Naive B cell (primary cell): ENCODE measurements around the gene SALL3. TPM values are rescaled to one million over a fixed set of nuclear protein-coding genes. Genes with fewer than 3 reads are reported as not detected.

Experiments
- ATAC-seq, 2 donors: fragments of 150-1000 bp; cut with Tn5 transposase; 2 replicates each; pipeline ENCODE4 v1.10.0; 2021; ENCODE audit warnings: low read depth in 2 of 2, mild to moderate bottlenecking in 2 of 2, moderate library complexity in 2 of 2
- DNase-seq: peaks from one replicate; pipeline ENCODE4 v3.0.0; 2022
- H3K27ac Mint-ChIP-seq, 6 donors: one replicate each; pipeline ENCODE4 v1.8.0; 2020 to 2022; ENCODE audit warnings: mild to moderate bottlenecking in 6 of 6, mixed read lengths in 6 of 6, moderate library complexity in 5 of 6, inconsistent platforms in 2 of 6
- H3K27me3 Mint-ChIP-seq, 3 donors: one replicate each; pipeline ENCODE4 v1.8.0; 2021 to 2022; ENCODE audit warnings: mixed read lengths in 3 of 3, mild to moderate bottlenecking in 1 of 3
- H3K36me3 Mint-ChIP-seq, 2 donors: one replicate each; pipeline ENCODE4 v1.8.0; 2020 to 2022; ENCODE audit warnings: mixed read lengths in 2 of 2, inconsistent platforms in 1 of 2, mild to moderate bottlenecking in 1 of 2
- H3K4me1 Mint-ChIP-seq, 3 donors: one replicate each; pipeline ENCODE4 v1.8.0; 2020 to 2022; ENCODE audit warnings: mixed read lengths in 3 of 3, inconsistent platforms in 1 of 3, mild to moderate bottlenecking in 1 of 3, moderate library complexity in 1 of 3
- H3K4me3 Mint-ChIP-seq, 8 donors: one replicate each; pipeline ENCODE4 v1.8.0; 2020 to 2022; ENCODE audit warnings: mild to moderate bottlenecking in 8 of 8, mixed read lengths in 8 of 8, moderate library complexity in 8 of 8, inconsistent platforms in 2 of 8
- H3K9me3 Mint-ChIP-seq, 7 donors: one replicate each; pipeline ENCODE4 v1.8.0; 2020 to 2022; ENCODE audit warnings: mixed read lengths in 7 of 7, mild to moderate bottlenecking in 5 of 7, inconsistent platforms in 2 of 7, moderate library complexity in 1 of 7
- polyA plus RNA-seq, 6 donors: library from polyadenylated mRNA; unstranded; fragments of 300-500 nt; fragmentation: Illumina TruSeq; gene quantifications; one replicate each; pipeline ENCODE4 v1.2.3, GENCODE V29; 2021; ENCODE audit warnings: low read depth in 6 of 6

SALL3 gene
- polyA plus RNA-seq, 6 donors from 2014 or later = not detected

GRCh38 chr18:79046522-79046921 lies 66.9 kb downstream of the SALL3 start:
- H3K4me1 Mint-ChIP-seq = no peaks in the 10 kb centered on the region
- H3K4me3 Mint-ChIP-seq = no peak overlapping the region
- H3K27ac Mint-ChIP-seq = peak overlapping the region in 1 of 6 donors; percentile 58
- H3K27me3 Mint-ChIP-seq = peaks cover 14 to 15% (median 15%) of the 10 kb centered on the region in 3 donors
- no peak for DNase-seq
- H3K36me3 Mint-ChIP-seq = no peaks in the 10 kb centered on the region
- no peaks in the 10 kb centered on the region for H3K9me3 Mint-ChIP-seq
- no peak for ATAC-seq

DNA sequence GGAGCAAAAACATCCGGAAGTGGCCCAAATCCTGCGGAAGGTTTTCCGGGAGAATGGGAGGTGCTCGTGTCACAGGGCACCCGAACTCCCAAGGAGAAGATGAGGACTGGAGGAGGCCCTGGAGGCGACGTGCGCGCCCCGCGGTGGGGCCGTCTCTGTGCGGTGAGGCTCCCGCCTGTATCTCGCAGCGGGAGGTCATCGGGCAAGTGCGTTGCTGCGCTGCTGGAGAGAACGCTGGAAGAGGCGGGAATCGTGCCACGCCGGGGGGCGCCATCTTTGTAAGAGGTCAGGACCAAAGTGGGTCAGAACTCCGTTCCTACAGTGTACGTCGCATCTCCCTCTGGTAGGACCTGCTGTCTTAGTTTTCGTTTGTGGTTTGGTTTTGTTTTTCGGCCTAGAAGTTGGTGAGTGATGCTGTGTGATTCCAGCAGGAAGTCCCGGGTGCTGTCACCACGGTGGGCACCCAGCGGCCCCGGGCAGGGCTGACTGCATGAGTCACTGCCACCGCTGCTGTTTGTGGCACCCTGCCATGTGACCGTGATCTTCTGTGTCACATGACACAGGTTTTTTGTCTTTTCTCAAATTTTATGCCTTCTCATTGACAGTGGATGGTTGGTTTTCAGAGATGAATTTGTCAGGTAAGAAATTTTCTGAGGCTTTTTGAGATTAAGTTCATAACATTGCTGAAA lies 68.1 kb downstream of the SALL3 start:
- Mint-ChIP-seq H3K27me3 (peaks cover 15 to 24% (median 16%) of the 10 kb centered on the region in 3 donors), H3K4me1 (no peaks in the 10 kb centered on the region), H3K36me3 (no peaks in the 10 kb centered on the region), H3K27ac (peak overlapping the region in 1 of 6 donors; percentile 83), H3K4me3 (no peak overlapping the region), H3K9me3 (no peaks in the 10 kb centered on the region)
- ATAC-seq (no peak), DNase-seq (no peak)

DNA sequence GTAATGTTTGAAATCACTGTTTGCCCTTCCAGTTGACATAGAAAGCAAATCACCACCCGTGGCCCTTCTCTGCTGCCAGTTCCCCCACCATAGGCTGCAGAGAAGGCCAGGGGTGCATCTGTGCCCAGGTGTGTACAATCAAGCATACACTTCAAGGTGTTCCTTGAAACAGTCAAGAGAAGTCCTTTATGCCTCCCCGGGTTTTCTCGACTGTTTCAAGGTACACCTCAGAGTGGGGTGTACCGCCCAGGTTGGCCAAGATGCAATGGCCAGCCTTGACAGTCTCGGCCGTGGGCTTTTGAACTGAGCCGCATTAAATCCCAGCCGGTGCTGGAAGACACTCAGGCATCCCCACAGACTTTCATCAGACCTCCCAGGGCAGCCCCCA lies 68.6 kb downstream of the SALL3 start:
- ATAC-seq (no peak), DNase-seq (no peak)
- Mint-ChIP-seq H3K27me3 (peaks cover 20 to 24% (median 21%) of the 10 kb centered on the region in 3 donors), H3K27ac (no peak overlapping the region), H3K9me3 (no peaks in the 10 kb centered on the region), H3K4me3 (no peak overlapping the region), H3K4me1 (no peaks in the 10 kb centered on the region), H3K36me3 (no peaks in the 10 kb centered on the region)

DNA sequence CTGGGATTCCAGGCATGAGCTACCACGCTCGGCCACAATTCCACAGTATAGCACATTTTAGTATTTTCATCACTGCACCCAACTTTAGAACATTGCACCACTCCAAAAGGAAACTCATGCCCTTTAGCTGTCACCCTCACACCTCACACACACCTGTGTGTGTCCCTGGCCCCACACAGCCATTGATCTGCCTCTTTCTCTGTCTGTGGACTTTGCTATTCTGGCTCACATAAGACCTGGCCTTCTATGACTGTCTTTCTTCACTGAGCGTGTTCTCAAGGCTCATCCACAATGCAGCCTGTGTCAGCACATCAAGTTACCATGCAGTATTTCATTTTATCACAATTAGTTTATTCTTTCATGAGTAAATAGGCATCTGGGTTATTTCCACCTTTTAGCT lies 69.9 kb downstream of the SALL3 start:
- Mint-ChIP-seq H3K27me3 (peaks cover 21 to 32% (median 31%) of the 10 kb centered on the region in 3 donors), H3K4me3 (no peak overlapping the region), H3K9me3 (no peaks in the 10 kb centered on the region), H3K36me3 (no peaks in the 10 kb centered on the region), H3K4me1 (no peaks in the 10 kb centered on the region), H3K27ac (no peak overlapping the region)
- no peak for DNase-seq
- ATAC-seq = no peak

Other genes starting within 250 kb of the SALL3 start
- 10 to 100 TPM; 14.7 to 27.6 (median 16.3) TPM for gene ATP9B, start 89.6 kb downstream of the SALL3 start, polyA plus RNA-seq